Measurements from ENCODE around the gene MEGF9. TPM values are rescaled to one million over a fixed set of nuclear protein-coding genes. Genes with fewer than 3 reads are reported as not detected.

The MEGF9 gene
- total RNA-seq, 3 donors from 2014 or later, result 6.3 to 16.7 (median 9.3) TPM

DNA sequence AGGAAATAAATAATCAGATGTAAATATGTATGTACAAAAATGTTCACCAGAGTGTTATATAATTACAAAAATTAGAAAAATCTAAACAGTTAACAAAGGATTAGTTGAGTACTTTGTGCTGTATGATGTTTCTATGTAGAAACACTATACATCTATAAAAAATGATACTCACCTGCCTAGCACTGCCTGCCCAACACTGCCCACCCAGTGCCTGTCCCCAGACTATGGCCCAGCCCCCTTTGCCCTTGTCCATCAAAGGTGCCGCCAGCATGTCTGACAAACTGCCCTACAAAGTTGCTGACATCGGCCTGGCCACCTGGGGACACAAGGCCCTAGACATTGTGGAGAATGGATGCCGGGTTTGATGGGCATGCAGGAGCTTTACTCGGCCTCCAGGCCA, 6.1 kb upstream of the MEGF9 start:
- intact Hi-C loops (cut with DNase I, micrococcal nuclease), result no loop called here
- DNase-seq, result no peak
- Histone ChIP-seq H3K4me3 (no peak overlapping the region), H3K36me3 (ENCODE audit: low read depth) (no peaks in the 10 kb centered on the region), H3K9me3 (no peaks in the 10 kb centered on the region), H3K4me1 (ENCODE audit: low read depth) (no peaks in the 10 kb centered on the region)
- TF ChIP-seq CTCF (IDR thresholded peaks at IDR 0.05), result no peak
- ATAC-seq, result no peak

GRCh38 chr9:120718316-120718715, 4.0 kb upstream of the MEGF9 start:
- no peak for ATAC-seq
- Histone ChIP-seq H3K9me3 (no peaks in the 10 kb centered on the region), H3K4me1 (ENCODE audit: low read depth) (peaks cover under 1% of the 10 kb centered on the region), H3K4me3 (no peak overlapping the region), H3K36me3 (ENCODE audit: low read depth) (peaks cover 3% of the 10 kb centered on the region)
- intact Hi-C loops (cut with DNase I, micrococcal nuclease), result no loop called here
- DNase-seq, result no peak
- no peak for TF ChIP-seq CTCF (IDR thresholded peaks at IDR 0.05)

- peaks cover 3% of the 10 kb centered on the region for H3K36me3 ChIP-seq (ENCODE audit: low read depth)
- intact Hi-C loops (cut with DNase I, micrococcal nuclease), result no loop called here
- DNase-seq (no peak), ATAC-seq (no peak)
- no peaks in the 10 kb centered on the region for H3K9me3 ChIP-seq
- no peak overlapping the region for H3K4me3 ChIP-seq
- TF ChIP-seq CTCF (IDR thresholded peaks at IDR 0.05), result no peak
- peaks cover 12% of the 10 kb centered on the region for H3K4me1 ChIP-seq (ENCODE audit: low read depth)
Observed at GRCh38 chr9:120717176-120717575, 2.9 kb upstream of the MEGF9 start.

DNA sequence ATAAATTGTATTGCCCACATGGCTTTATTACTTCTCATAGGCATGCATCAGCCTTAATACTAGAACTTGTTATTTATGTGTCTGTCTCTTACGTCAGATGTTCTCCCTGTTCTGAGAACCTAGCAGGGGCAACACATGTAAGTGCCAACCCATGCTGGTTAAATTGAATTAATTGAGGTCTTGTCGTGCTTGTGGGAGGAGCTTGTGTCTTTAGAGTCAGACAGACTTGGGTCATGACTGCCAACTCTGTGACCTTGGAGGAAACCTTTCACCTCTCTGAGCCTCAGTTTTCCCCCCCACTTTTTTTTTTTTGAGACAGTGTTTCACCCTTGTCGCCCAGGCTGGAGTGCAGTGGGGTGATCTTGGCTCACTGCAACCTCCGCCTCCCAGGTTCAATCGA, 2.2 kb upstream of the MEGF9 start:
- TF ChIP-seq CTCF (IDR thresholded peaks at IDR 0.05), result no peak
- Histone ChIP-seq H3K4me3 (no peak overlapping the region), H3K9me3 (no peaks in the 10 kb centered on the region), H3K36me3 (ENCODE audit: low read depth) (peaks cover 3% of the 10 kb centered on the region), H3K4me1 (ENCODE audit: low read depth) (peaks cover 17% of the 10 kb centered on the region)
- ATAC-seq (no peak), DNase-seq (no peak)
- intact Hi-C loops (cut with DNase I, micrococcal nuclease), result no loop called here

DNA sequence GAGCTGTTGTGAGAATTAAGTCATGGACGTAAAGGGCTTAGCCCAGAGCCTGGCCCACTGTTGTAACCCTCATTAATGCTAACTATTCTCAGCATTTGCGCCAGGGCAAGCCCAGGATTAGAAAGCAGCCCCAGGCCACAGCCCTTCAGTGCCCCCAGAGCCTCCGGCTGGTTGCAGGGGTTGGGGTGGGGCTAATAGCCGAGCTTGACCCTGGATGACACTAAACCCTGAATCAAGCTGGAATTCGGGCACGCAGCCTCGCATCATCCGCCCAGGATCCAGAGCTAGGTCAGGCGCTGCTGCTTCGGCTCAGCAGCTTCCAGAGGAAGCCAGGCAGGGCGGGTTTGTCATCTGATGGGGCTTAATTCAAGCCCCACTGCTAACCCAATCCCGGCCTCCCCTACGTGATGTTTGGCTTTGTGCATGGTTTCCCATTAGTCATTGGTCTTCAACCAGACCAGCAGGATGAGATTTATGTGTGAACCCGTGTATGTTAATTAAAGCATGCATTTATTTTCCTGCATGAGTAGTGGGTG, 1.2 kb upstream of the MEGF9 start:
- DNase-seq (peak; percentile 42 to 71 (median 52)), ATAC-seq (no peak)
- H3K4me3 ChIP-seq, result no peak overlapping the region
- peaks cover 17% of the 10 kb centered on the region for H3K4me1 ChIP-seq (ENCODE audit: low read depth)
- no peak for TF ChIP-seq CTCF (IDR thresholded peaks at IDR 0.05)
- intact Hi-C loops (cut with DNase I, micrococcal nuclease), result no loop called here
- no peaks in the 10 kb centered on the region for H3K9me3 ChIP-seq
- peaks cover 3% of the 10 kb centered on the region for H3K36me3 ChIP-seq (ENCODE audit: low read depth)

DNA sequence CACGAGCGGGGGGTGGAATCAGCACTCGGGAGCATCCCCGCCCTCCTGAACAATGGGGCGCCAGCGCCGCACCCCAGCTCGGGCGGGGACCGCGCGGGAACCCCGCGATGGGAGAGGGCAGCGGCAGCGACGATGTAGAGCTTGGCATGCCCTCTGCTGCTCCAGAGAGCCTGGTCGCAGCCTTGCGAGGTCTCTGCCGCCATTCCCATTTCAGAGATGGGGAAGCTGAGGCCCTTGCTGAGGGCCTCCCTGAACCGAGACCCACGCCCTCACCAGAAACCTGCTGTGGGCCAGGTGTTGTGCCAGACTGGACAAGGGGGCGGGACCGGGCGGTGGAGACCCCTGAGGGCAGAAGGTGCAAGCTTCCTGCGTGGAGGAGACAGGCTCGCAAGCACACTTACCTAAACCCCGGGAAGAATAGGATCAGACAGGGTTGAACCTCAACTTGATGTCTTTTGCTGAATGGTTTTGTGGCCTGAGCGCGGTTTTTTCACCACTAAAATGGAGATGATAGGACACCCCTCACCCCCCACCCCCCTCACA, 647 bp upstream of the MEGF9 start:
- ATAC-seq, result no peak
- peaks cover 3% of the 10 kb centered on the region for H3K36me3 ChIP-seq (ENCODE audit: low read depth)
- no peaks in the 10 kb centered on the region for H3K9me3 ChIP-seq
- intact Hi-C loops (cut with DNase I, micrococcal nuclease), result no loop called here
- DNase-seq, result no peak
- peak overlapping the region; percentile 67 for H3K4me3 ChIP-seq
- H3K4me1 ChIP-seq (ENCODE audit: low read depth), result peaks cover 17% of the 10 kb centered on the region
- TF ChIP-seq CTCF (IDR thresholded peaks at IDR 0.05), result no peak
